ENCODE results near the gene DDX10.
A peak's percentile ranks its signal among the peaks of the same experiment; 100 is the strongest.
"Not testable (repeated sequence)": the region's sequence is repeated elsewhere in the genome, so short reads cannot be mapped to it uniquely, and the experiment has no call there.

Gene DDX10

DNA sequence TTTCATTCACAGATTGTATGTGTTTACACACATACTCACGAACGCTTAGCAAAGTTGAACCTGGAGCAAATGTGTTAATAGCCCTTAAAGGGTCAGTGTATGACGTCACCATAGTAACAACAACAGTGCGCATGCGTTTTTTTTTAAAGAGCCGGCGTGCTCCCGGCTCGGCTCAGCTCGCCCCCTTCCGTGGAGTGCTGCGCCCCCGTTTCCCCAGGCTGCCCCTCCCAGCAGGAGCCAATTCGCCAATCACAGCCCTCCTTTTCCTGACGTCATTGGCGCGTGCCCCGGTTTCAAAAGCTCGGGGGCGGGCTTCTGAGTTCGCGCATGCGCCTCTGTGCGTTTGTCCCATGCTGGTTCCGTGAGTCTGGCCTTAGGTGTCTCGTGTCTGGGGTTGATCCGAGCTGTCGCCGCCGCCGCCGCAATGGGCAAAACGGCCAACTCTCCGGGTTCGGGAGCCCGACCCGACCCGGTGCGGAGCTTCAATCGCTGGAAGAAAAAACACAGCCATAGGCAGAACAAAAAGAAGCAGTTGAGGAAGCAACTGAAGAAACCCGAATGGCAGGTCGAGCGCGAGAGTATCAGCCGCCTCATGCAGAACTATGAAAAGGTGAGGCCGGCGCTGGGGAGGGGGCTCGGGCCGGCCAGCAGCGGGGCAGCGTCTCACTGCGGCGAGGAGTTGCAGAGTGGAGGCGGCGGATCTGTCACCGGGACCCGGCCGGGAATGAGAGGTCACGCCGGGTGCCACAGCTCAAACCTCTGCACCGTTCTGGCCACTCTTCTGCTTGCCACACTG lies at the start of gene DDX10:
Gene DDX10 (plus strand): TSS at position 340 of the 796 bp plus-strand sequence. CDS start 85 bp downstream, at position 425.
- peak; percentile 96 for DNase-seq

DNA sequence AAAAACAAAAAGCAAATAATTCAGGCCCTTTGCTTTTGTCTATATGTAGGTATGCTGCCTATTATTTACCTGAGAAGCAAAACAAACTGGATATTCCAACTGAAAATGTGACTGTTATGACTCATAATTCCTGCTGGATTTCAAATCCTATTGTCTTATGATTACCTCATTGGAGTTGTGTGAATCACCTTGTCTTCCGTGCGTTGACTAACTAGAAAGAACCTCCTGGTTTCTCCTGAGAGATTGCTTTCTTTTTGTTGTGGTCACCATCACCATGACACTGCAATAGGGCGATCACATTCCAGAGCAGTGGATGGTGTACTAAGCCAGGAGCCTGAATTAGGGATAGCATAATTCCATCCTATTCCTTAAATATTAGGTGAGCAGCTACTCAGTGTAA lies 48.3 kb upstream of the DDX10 start:
- DNase-seq: no peak

DNA sequence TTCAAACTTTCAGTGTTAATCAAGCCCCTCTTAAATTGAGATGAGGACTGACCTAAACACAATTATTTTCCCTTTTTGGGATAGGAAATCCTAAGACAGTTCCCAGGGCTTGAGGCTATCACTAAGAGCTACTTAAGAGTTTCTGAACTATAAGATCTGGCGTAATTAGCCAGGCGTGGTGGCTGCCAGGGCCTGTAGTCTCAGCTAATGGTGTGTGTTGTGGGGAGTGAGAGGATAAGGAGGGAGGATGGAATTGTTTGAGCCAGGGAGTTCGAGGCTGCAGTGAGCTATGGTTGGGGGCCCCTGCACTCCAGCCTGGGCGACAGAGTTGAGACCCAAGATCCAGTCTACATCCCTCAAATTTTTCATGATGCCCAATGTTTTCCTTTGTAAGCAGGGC lies 47.8 kb upstream of the DDX10 start:
- no peak for DNase-seq

- no peak for DNase-seq
Observed at GRCh38 chr11:108618529-108618928, 46.3 kb upstream of the DDX10 start.

DNA sequence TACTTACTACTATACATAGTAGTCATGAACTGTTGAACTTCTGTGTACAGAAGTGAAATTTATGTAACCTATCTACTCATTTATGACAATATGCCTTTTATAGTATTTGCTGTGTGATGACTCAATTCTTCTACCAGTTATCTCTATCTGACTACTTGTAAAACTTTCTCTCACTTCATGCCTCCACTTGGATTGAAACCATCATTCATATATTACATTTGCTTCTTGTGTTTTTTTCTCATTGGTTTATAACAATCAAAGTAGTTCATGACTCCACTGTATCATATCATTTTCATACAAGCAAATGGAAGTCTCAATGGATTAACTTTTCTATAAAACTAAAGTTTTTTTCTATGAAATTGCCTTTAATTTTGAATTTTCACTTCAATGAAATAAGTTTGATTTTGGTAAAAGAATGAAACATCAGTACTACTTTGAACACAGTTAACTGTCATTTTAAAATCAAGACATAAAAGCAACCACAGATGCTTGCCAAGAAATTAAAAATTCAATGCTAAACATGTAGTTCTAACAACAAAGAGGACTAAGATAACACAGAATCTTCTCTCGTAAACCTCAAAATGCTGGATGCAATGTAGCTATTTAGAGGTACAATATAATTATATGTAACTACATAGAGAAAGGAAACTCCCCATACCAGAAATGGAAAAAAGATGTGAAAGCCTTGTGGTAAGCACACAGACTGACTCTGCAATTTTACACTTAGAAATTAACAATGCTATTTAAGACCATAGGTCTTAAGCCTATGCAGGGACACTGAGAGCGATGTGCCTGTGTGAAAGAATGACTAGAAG lies 43.7 kb upstream of the DDX10 start:
- no peak for DNase-seq

DNA sequence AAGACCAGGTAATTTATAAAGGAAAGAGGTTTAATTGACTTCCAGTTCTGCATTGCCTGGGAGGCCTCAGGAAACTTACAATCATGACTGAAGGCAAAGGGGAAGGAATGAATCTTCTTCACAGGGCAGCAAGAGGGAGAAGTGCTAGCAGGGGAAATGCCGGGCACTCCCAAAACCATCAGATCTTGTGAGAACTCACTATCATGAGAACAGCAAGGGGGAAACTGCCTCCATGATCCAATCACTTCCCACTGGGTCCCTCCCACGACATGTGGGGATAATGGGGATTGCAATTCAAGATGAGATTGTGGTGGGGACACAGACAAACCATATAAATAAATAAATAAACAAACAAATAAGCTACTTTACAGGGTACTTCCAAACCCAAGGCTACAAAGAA lies 42.5 kb upstream of the DDX10 start:
- no peak for DNase-seq

- DNase-seq: no peak
Observed at GRCh38 chr11:108624196-108624925, 40.5 kb upstream of the DDX10 start.

GRCh38 chr11:108628326-108628725 lies 36.5 kb upstream of the DDX10 start:
- DNase-seq: no peak

DNA sequence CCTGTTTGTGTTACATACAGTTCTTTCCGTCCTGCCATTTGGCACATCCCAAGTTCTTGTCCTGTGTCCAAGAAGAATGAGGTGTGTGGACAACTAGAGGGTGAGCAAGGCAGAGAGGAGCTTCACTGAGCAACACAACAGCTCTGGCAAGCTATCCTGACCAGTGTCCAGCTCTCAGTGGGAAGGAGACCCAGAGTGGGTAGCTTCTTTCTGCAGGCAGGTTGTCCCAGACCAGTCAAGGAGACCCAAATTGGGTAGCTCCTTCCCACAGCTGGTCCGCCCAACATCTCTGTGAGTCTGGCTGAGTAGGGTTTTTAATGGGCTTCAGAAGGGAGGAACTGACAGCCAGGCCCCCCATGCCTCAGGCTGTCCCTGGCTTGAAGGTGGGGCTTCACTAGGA lies 36.1 kb upstream of the DDX10 start:
- DNase-seq: no peak

DNA sequence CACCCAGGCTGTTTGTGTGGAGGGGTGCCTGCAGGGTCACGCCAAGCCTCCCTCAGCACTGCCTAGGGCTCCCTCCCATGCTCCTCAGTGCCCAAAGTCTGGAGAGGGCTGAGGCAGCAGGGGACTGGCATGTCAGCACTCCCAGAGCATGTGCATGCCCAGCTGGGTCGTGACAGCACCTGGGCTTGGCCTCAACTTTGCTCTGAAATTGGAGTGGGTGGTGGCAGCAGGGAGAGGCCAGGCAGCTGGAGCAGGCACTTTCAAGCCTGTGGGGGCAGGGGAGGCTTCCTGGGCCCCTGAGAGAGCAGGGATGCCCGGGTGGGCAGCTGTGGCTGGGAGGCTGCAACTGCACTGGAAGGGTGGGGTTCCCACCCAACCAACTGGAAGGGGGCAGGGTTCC lies 35.6 kb upstream of the DDX10 start:
- DNase-seq: no peak

GRCh38 chr11:108632041-108632704 lies 32.7 kb upstream of the DDX10 start:
- DNase-seq: no peak

DNA sequence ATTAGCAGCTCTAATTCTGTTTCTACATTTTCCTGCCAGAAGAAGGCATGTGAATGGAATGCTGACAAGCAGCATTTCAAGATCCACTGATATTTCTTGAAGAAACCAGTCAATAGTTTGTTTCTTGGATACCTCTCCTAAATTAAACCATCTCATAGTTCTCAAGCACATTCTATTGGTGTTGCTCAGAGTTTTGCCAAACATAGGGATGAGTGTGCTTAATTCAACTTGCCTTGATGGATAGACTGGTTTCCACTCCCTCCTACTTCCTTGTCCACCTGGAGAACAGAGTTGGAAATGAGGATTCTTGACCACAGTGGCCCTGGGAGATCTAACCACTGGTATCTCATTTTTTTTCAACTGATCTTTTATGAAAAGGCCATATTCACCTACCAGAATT lies 29.8 kb upstream of the DDX10 start:
- DNase-seq: no peak

DNA sequence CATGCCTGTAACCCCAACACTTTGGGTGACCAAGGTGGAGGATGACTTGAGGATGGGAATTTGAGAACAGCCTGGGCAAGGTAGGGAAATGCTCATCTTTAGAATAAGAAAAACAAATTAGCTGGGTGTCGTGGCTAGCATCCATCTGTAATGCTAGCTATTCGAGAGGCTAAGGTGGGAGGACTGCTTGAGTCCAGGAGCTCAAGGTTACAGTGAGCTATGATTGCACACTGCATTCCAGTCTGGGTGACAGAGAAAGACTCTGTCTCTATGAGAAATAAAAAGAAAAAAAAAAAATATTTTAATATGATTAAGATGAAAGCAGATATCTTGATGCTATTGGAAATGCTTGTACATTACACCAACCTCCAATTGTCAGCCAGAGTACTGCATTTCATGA lies 28.6 kb upstream of the DDX10 start:
- no peak for DNase-seq

DNA sequence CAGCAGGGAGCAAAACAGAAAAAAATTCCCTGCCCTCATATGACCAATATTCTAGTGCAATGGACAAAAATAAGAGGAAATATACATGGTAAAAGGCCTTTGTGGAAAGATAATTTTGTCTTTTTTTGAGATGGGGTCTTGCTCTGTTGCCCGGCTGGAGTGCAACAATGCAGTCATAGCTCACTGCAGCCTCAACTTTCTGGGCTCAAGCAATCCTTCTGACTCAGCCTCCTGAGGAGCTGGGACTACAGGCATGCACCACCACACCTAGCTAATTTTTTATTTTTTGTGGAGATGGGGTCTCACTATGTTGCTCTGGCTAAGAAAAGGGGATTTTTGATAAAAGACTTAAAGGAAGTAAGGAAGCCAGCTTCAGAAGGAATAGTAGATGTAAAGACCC lies 25.7 kb upstream of the DDX10 start:
- DNase-seq: no peak

- DNase-seq: not testable (repeated sequence)
Observed at GRCh38 chr11:108641752-108642151, 23.1 kb upstream of the DDX10 start.

DNA sequence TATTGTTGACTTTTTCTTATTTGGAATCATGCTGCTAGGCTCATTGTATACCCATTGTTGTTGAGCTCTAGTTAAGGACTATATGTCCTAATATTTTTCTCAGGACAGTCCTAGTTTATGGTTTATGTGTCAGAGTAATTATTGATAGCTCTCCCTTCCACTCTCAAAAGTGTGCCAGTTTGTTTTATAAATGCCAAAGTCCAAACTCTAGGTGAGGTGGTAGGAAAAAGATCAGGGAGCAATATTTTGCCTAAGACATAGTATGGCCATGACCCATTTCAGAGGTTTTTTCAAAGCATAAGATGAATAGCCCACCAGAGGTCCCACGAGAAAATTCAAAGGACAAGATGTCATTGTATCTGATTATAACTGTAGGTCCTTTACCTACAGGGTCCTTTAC lies 20.9 kb upstream of the DDX10 start:
- no peak for DNase-seq

DNA sequence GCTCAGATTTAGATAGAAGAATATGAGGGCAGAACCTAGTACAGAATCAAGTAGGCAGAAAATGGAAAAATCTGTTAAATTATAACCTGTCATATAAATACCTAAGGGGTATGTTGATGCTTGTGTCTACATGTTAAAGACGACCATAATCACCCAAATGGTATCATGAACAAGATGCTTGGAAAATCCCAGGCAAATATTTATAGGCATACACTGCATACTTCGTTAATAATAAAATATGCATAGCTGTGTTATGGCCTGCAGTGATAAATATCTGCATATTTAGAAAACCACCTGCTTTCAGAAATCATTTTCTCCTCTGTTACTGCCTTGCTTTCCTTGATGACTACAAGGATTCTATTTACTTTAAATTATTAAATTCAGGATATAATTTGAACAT lies 18.9 kb upstream of the DDX10 start:
- no peak for DNase-seq

DNA sequence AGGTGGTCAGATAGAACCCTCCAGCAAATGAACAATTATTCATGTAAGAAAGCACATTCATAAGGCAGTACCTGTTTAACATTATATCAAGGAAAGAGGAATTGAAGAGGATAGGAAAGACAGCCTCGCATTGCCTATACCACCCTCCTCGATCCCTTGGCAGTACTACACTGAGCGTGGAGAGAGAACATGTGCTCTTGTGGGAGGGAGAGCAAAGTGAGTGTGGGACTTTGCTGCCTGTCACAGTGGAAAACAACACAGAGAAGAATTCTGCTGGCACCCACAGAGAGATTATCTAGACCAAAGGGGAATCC lies 17.5 kb upstream of the DDX10 start:
- DNase-seq: no peak

DNA sequence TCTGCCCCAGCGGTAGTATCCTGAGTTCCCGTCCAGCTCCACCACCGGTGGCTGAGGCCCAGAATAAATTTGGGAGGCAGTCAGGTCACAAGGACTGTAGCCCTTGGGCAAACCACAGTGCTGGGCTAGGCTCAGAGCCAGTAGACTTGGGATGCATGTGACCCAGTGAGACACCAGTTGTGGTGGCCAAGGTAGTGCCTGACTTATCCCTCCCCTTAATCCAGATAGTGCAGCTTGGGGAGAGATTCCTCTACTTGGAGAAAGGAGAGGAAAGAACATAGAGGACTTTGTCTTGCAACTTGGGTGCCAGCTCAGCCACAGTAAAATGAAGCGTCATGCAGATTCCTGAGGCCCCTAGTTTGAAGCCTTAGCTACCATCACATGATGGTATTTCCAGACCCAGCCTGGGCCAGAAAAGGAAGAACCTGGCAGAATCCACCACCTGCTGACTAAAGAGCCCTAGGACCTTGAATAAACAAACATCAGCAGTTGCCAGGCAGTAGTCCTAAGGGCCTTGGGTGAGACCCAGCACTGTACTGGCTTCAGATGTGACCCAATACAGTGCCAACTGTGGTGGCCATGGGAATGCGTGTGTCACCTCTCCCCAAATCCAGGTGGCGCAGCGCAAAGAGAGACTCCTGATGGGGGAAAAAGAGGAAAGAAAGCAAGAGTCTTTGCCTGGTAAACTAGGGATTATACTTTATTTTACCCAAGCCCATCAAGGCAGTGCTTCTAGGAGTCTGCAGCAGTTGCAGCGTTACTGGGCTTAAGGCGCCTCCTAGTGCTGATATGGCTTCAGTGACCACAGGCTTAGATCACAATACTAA lies 17.0 kb upstream of the DDX10 start:
- peak; percentile 30 for DNase-seq

DNA sequence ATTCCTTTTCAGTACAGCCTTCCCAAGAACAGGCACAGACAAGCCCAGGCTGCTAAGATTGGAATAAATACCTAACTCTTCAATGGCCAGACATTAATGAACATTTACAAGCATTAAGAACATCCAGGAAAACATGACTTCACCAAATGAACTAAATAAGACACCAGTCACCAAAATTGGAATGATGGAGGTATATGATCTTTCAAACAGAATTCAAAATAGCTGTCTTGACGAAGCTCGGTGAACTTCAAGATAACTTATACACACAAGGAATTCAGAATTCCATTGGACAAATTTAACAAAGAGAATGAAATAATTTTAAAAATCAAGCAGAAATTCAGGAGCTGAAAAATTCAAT lies 16.4 kb upstream of the DDX10 start:
- DNase-seq: no peak

GRCh38 chr11:108654100-108654499 lies 10.8 kb upstream of the DDX10 start:
- not testable (repeated sequence) for DNase-seq

DNA sequence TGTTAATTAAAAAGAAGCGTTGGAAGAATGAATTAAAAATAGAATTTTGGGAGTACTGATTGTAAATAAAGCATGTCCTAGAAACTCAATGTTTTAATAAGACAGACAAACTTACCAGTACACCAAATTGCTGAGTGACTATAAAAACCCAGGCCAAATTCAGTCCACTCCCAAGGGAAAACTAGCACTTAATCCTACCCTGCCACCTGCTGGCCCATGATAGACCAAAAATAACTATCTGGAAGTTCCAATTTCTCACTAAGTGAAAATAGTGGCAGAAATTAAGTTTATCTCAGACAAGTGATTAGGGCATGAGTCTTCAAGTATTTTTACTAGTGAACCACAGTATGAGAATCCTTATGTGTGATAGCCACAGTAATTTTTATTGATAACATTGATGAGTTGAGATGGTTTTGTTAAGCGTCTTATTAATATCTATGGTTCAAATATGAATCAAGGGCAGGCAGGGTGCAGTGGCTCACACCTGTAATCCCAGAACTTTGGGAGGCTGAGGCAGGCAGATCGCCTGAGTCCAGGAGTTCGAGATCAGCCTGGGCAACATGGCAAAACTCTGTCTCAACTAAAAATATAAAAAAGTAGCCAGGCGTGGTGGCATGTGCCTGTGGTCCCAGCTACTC lies 9.8 kb upstream of the DDX10 start:
- no peak for DNase-seq

Measured in activated effector memory CD4-positive, alpha-beta T cell treated with Interleukin-2 at 50 U/mL for 16 hours (primary cell).